ENCODE results near the gene PARS2. TPM values are rescaled to one million over a fixed set of nuclear protein-coding genes. Genes with fewer than 3 reads are reported as not detected.

The PARS2 gene
- total RNA-seq, 1 experiment from 2014 or later: 10.2 TPM

GRCh38 chr1:54736685-54737084 is 27.6 kb downstream of the PARS2 start:
- Histone ChIP-seq H4K8ac (replicated peaks; ENCODE audit: insufficient read length, low read depth, low read length) (no peak overlapping the region), H3K4me1 (ENCODE audit: insufficient read depth, low read length) (no peaks in the 10 kb centered on the region), H3K14ac (ENCODE audit: insufficient read depth, low read length) (no peak overlapping the region), H3K9me3 (ENCODE audit: control insufficient read depth, low read depth, low read length) (no peaks in the 10 kb centered on the region), H4K91ac (ENCODE audit: insufficient read length, low read depth, low read length) (no peak overlapping the region), H4K20me1 (ENCODE audit: control insufficient read depth, insufficient read depth, insufficient read length) (no peaks in the 10 kb centered on the region), H3K79me2 (ENCODE audit: insufficient read depth, low read length) (no peaks in the 10 kb centered on the region), H3K4me2 (ENCODE audit: insufficient read depth, insufficient read length, low read length) (no peak overlapping the region), H2BK20ac (ENCODE audit: low read depth, low read length, poor library complexity, severe bottlenecking) (no peak overlapping the region), H2BK15ac (ENCODE audit: low read depth, low read length) (no peak overlapping the region), H3K4ac (ENCODE audit: low read depth, low read length) (no peak overlapping the region), H3K27ac (ENCODE audit: insufficient read length, low read depth, low read length) (no peak overlapping the region), H2AK5ac (ENCODE audit: insufficient read length, low read length) (no peak overlapping the region), H3K56ac (ENCODE audit: insufficient read length, low read depth, low read length) (no peak overlapping the region), H3K79me1 (ENCODE audit: insufficient read depth, low read depth, low read length, poor library complexity, severe bottlenecking) (no peaks in the 10 kb centered on the region), H4K5ac (ENCODE audit: insufficient read length, low read depth, low read length) (no peak overlapping the region), H2BK5ac (ENCODE audit: insufficient read length, low read length) (no peak overlapping the region), H2BK12ac (ENCODE audit: insufficient read length, low read depth, low read length) (no peak overlapping the region), H3K27me3 (ENCODE audit: insufficient read depth, low read length) (no peaks in the 10 kb centered on the region), H2BK120ac (ENCODE audit: low read depth, low read length, poor library complexity, severe bottlenecking) (no peak overlapping the region), H3K23ac (ENCODE audit: insufficient read length, low read depth, low read length) (no peak overlapping the region), H3K18ac (ENCODE audit: insufficient read length, low read depth, low read length) (no peak overlapping the region), H2AFZ (ENCODE audit: low read length) (no peak overlapping the region), H3K9ac (ENCODE audit: extremely low read depth, insufficient read length, low read length) (no peak overlapping the region), H3T11ph (ENCODE audit: low read length) (no peak overlapping the region), H3K23me2 (ENCODE audit: insufficient read length, low read depth, low read length, poor library complexity, severe bottlenecking) (no peaks in the 10 kb centered on the region)
- DNase-seq: no peak
- WGBS (ENCODE audit: extremely low coverage, insufficient read length, low lambda C conversion rate): no CpG with 5 or more reads among the region's 5 CpGs
- Mint-ChIP-seq H3K27ac (no peak overlapping the region), H3K36me3 (ENCODE audit: insufficient read depth in 1 of 3, low read depth in 3 of 3) (peaks cover 20 to 66% (median 64%) of the 10 kb centered on the region in 3 experiments; a peak in 6 of 7 replicates), H3K9me3 (no peaks in the 10 kb centered on the region), H3K4me1 (no peaks in the 10 kb centered on the region), H3K27me3 (ENCODE audit: low read depth) (no peaks in the 10 kb centered on the region), H3K4me3 (no peak overlapping the region)
- no peak for TF ChIP-seq CTCF (conservative IDR thresholded peaks at IDR 0.05)
